Hepatocyte (in vitro differentiated cells): ENCODE measurements around the gene SLC16A7. TPM values are rescaled to one million over a fixed set of nuclear protein-coding genes. Genes with fewer than 3 reads are reported as not detected.

Source experiments
- DNase-seq: peaks from one replicate; pipeline ENCODE4 v3.0.0-alpha.2; 2016; ENCODE audit warnings: low spot score
- H2AFZ ChIP-seq: fragments of 200-600 bp; sonication (generic); 2 replicates; pipeline ENCODE4 v1.6.0; 2016; ENCODE audit warnings: antibody characterized with exemption, mild to moderate bottlenecking
- H3K27ac ChIP-seq: fragments of 200-600 bp; sonication (generic); 2 replicates; pipeline ENCODE4 v1.5.1; 2016; ENCODE audit warnings: mild to moderate bottlenecking
- H3K27me3 ChIP-seq: fragments of 200-600 bp; sonication (generic); 2 replicates; pipeline ENCODE4 v1.6.1; 2016
- H3K36me3 ChIP-seq: fragments of 200-600 bp; sonication (generic); replicated peaks from 2 replicates; pipeline ENCODE4 v1.5.1; 2016; ENCODE audit warnings: low read depth; ENCODE audit not compliant: insufficient read depth
- H3K4me1 ChIP-seq: fragments of 200-600 bp; sonication (generic); 2 replicates; pipeline ENCODE4 v1.5.1; 2016; ENCODE audit warnings: mild to moderate bottlenecking, moderate library complexity; ENCODE audit not compliant: insufficient read depth
- H3K4me2 ChIP-seq: fragments of 200-600 bp; sonication (generic); 2 replicates; pipeline ENCODE4 v1.6.0; 2016
- H3K4me3 ChIP-seq: fragments of 200-600 bp; sonication (generic); 2 replicates; pipeline ENCODE4 v1.5.1; 2016; ENCODE audit warnings: mild to moderate bottlenecking
- H3K79me2 ChIP-seq: fragments of 200-600 bp; sonication (generic); 2 replicates; pipeline ENCODE4 v1.6.0; 2017; ENCODE audit warnings: mild to moderate bottlenecking
- H3K9me2 ChIP-seq: fragments of 200-600 bp; sonication (generic); replicated peaks from 2 replicates; pipeline ENCODE4 v1.6.0; 2017; ENCODE audit warnings: mild to moderate bottlenecking; ENCODE audit not compliant: insufficient read depth
- H3K9me3 ChIP-seq: fragments of 200-600 bp; sonication (generic); 2 replicates; pipeline ENCODE4 v1.5.1; 2016; ENCODE audit warnings: low read depth, mild to moderate bottlenecking
- H4K20me1 ChIP-seq: fragments of 200-600 bp; sonication (generic); 2 replicates; pipeline ENCODE4 v1.6.0; 2016; ENCODE audit warnings: mild to moderate bottlenecking; ENCODE audit not compliant: insufficient read depth, poor library complexity, severe bottlenecking
- CTCF ChIP-seq: fragments of 200-600 bp; sonication (generic); IDR thresholded peaks from 2 replicates; pipeline ENCODE4 v1.5.1; 2016; ENCODE audit warnings: antibody characterized with exemption, mild to moderate bottlenecking; ENCODE audit not compliant: poor library complexity
- EZH2 ChIP-seq: fragments of 200-600 bp; sonication (generic); IDR thresholded peaks from 2 replicates; pipeline ENCODE4 v1.6.1; 2016; ENCODE audit warnings: antibody characterized with exemption, mild to moderate bottlenecking, borderline replicate concordance
- EZH2phosphoT487 ChIP-seq: fragments of 200-600 bp; sonication (generic); IDR thresholded peaks from one replicate; pipeline ENCODE4 v1.6.1; 2018; ENCODE audit warnings: antibody characterized with exemption, mild to moderate bottlenecking, low read depth, moderate library complexity; ENCODE audit not compliant: unreplicated experiment, severe bottlenecking
- WGBS: methylation state at CpG from one replicate; pipeline ENCODE4 v1.1.6; 2016; ENCODE audit warnings: low lambda C conversion rate; ENCODE audit errors: missing lambda C conversion rate; 5-methylcytosine and 5-hydroxymethylcytosine counted together
- polyA plus RNA-seq: library from polyadenylated mRNA; unstranded; fragments of >200 nt; fragmentation: Nextera tagmentation; extraction: Ambion mirVana; gene quantifications from 2 replicates; pipeline ENCODE4 v1.2.1, GENCODE V29; 2016
- total RNA-seq: library from RNA; depleted of rRNA; stranded (reverse); fragments of >200 nt; gene quantifications from 2 replicates; pipeline ENCODE4 v1.2.3, GENCODE V29; 2014

SLC16A7 gene
- total and polyA plus RNA-seq, 2 experiments from 2014 or later, result 4.7 to 17.9 TPM

GRCh38 chr12:59827767-59828166 lies 231.9 kb downstream of the SLC16A7 start:
- Histone ChIP-seq H4K20me1 (no peaks in the 10 kb centered on the region), H3K4me1 (no peaks in the 10 kb centered on the region), H3K9me3 (no peaks in the 10 kb centered on the region), H3K79me2 (no peaks in the 10 kb centered on the region), H3K4me2 (no peak overlapping the region), H2AFZ (no peak overlapping the region), H3K27me3 (no peaks in the 10 kb centered on the region), H3K9me2 (no peaks in the 10 kb centered on the region), H3K27ac (no peak overlapping the region), H3K4me3 (no peak overlapping the region), H3K36me3 (no peaks in the 10 kb centered on the region)
- no peak for TF ChIP-seq EZH2phosphoT487
- TF ChIP-seq CTCF, result no peak
- TF ChIP-seq EZH2, result no peak
- WGBS, result 83% methylated on average over 3 of the region's 3 CpGs
- DNase-seq, result no peak

GRCh38 chr12:59828521-59828920 lies 232.7 kb downstream of the SLC16A7 start:
- Histone ChIP-seq H4K20me1 (no peaks in the 10 kb centered on the region), H3K4me2 (no peak overlapping the region), H3K79me2 (no peaks in the 10 kb centered on the region), H3K27ac (no peak overlapping the region), H3K27me3 (no peaks in the 10 kb centered on the region), H3K4me3 (no peak overlapping the region), H3K9me2 (no peaks in the 10 kb centered on the region), H3K36me3 (no peaks in the 10 kb centered on the region), H3K9me3 (no peaks in the 10 kb centered on the region), H3K4me1 (no peaks in the 10 kb centered on the region), H2AFZ (no peak overlapping the region)
- TF ChIP-seq CTCF (no peak), EZH2 (no peak), EZH2phosphoT487 (no peak)
- DNase-seq, result no peak

GRCh38 chr12:59833408-59833807 lies 237.6 kb downstream of the SLC16A7 start:
- Histone ChIP-seq H3K4me1 (no peaks in the 10 kb centered on the region), H3K4me3 (no peak overlapping the region), H3K27me3 (no peaks in the 10 kb centered on the region), H3K9me2 (no peaks in the 10 kb centered on the region), H3K79me2 (no peaks in the 10 kb centered on the region), H3K9me3 (no peaks in the 10 kb centered on the region), H2AFZ (no peak overlapping the region), H3K27ac (no peak overlapping the region), H3K4me2 (no peak overlapping the region), H4K20me1 (no peaks in the 10 kb centered on the region), H3K36me3 (no peaks in the 10 kb centered on the region)
- TF ChIP-seq EZH2, result no peak
- no peak for TF ChIP-seq EZH2phosphoT487
- TF ChIP-seq CTCF, result no peak
- DNase-seq, result no peak
- 77% methylated on average over 3 of the region's 3 CpGs for WGBS
